Activated gamma-delta T cell (primary cell): ENCODE measurements around the gene ZFY.

Experiments used
- DNase-seq: peaks from one replicate; lab custom pipeline; 2025; lab: John Stamatoyannopoulos, UW
- total RNA-seq, 2 donors: gene quantifications; one replicate each; lab custom pipeline; 2026; lab: John Stamatoyannopoulos, UW

ZFY gene
- 0 to 68.8 reads per million in 2 donors for total RNA-seq

DNA sequence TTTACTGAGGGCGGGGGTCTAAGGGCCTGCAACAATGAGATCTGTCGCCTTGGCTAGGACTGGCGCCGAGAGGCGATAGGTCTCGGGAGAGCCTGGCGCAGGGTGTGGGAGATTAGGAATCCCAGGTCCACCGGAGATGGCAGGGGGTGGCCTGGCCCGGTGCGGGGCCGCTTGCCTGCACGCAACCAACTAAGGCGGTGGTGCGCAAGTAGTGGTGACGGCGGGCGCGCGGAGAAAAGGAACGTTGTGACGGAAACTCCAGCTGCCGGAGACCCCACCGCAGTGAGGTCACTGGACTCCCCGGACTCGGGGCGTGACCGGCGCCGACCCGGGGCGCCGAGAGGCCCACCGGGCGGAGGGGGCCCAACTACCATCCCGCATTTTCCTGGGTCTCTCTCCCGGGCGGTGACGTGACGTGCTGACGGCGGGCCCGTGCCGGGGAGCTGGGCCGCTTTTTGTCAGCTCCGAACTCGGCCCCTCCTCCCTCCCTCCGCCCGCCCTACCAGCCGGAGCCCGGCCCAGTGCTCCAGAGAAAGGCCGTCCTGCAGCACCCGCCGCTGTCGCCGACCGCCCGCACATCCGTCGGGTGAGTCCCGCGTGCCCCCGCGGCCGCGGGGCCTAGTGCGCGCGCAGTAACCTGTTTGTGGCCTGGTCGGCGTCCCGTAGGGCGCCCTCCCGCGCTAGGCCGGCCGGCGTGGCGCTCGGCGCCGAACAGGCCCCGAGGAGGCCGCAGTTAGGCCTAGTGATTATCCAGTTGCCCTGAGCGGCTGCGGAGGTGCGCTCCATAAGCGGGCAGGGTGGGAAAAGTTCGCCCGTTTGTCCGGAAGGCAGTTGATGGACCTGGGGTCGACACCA, at the start of gene ZFY:
TSS of gene ZFY (plus strand) at position 521 of the 855 bp plus-strand sequence. CDS start 18,556 bp downstream, outside the sequence.
- no peak for DNase-seq

DNA sequence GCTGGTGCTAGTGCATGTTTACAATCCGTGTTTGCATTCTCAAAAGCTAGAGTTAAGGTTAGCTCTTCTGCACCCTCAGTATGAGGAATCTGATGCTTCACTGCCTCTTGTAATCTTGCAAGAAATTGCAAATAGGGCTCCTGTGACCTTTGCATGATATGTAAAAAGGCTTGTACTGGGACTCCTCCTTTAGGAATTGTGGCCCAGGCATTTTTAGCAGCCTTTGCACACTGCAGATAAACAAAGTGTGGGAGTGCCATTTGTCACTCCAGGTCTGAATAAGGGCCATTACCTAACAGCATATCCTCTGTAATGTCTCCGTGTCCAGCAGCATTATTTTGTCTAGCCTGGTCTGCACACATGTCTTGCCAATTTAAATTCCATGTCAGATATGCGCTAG, 49.3 kb upstream of the ZFY start:
- no peak for DNase-seq

DNA sequence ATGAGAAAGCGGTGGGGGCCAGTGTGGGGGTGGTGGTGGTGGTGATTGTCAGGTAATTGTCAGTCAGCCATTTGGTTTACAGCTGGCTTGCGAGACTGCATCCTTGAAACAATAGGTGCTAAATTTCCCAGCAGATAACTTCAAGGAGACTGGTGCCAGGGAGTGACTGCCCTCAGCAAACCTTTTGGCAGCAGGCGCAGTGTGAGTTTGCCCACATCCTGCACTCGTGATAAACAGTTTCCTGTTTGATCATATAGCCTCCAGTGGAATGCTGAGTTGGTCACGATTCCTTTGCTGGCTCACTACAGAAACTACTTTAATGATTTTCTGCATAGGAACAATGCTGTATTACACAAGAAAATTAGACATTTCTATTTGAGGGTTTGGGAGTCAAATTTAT, 47.8 kb upstream of the ZFY start:
- DNase-seq = no peak

DNA sequence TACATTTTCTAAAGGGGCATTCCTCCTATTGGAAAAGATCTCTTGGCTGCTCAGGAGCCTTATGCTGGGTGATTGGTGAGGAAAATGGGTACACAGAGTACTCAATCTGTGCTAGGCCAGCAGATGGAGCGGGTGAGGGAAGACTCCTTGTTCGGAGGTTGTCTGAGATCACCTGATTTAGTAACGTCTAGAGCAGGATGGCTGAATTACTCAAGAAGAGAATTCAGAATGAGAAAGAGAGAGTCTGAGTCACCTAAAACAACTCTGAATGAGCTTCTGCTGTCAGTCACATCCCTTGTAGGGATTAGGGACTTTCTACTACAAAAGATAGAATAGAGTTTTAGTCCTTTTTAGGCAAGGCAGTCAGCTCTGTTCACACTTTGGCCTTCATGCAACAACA, 47.2 kb upstream of the ZFY start:
- DNase-seq = no peak

DNA sequence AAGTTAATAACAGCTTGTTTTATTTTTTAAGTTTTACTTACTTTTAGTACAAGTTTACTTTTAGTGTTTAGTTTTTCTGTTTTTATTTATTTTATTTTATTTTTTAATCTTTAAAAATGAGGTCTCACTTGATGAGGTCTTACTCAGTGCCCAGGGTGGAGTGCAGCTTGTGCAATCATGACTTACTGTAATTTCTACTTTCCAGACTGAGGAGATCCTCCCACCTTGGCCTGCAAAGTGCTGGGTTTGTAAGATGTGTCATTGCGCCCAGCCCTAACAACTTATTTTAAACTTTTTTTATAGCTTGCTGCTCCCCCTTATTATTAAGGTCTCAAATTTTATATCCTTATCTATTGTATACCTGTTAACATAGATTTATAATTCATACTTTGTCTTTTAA, 41.7 kb upstream of the ZFY start:
- no peak for DNase-seq

DNA sequence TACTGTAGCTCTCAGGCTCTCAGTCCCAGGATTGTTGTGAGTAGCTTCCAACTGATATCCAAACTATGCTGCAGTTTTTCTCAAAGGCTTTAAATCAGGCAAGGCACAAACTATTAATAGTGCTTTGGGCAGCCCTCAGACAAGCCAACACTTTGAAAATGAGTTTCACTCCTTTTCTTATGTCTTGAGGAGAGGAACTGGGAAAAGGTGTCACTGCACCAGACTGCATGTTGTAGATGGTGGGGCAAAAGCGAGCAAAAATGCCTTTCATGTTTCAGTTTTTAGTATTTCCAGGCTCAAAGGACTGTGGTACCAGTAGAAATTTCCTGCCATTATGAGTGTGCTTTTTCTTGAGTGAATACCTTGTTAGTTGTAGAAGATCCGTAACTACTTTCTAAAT, 39.1 kb upstream of the ZFY start:
- no peak for DNase-seq

DNA sequence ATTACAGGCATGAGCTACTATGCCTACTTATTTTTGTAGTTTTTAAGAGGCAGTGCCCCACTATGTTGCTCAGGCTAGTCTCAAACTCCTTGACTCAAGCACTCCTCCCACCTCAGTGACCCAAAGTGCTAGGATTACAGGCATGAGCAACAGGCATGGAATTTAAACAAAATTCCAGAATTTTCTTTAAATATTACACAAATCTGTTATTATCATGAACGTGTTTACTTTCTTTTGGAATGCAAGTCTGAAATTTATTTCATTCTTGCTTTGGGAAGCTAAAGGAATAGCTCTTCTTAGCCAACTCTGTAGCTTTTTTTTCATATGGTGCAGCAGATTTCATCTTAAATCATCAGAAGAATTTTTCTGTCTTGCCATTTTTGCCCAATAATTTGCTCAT, 27.8 kb upstream of the ZFY start:
- no peak for DNase-seq

DNA sequence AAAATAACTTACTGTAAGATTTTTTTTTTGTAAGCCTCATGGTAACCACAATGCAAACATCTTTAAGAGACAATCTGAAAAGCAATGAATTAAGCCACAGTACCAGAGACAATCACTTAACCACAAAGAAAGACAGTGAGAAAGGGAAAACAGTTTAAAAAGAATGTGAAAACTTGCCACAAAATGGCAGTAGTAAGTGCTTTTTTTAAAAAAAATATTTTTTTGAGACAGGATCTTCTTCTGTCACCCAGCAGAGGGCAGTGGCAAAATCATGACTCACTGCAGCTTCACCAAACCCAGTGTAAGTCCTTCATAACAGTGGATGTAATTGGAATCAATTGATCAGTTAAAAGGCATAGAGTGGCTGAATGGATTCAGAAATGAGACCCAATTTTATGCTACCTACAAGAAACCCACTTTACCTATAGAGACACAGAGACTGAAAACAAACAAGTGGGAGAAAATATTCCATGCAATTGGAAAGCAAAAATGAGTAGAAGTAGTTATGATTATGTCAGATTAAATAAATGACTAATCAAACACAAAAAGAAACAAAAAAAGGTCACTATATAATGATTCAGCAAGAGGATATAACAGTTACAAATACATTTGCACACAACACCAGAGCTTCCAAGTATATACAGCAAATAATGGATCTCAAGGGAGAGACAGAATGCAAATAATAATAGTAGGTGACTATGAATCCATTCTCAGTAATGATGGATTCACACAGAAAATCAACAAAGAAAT, 21.9 kb upstream of the ZFY start:
- no peak for DNase-seq

DNA sequence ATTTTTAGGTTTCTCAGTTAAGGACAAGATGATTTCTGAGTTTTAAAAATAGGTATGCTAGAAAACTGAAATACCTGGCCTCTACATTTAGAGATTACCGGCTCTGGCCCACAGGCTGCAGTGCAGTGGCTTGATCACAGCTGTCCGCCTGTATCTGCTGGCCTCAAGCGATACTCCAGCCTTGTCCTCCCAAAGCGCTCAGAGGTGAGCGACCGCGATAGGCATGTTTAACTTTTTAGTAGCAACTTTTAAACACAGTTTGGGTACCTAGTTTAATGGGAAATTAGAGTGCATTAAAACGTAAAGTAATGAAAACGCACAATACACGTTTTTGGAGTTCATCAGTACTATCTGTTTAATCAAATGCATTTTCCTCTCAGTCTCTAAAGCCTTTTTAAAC, 1.1 kb upstream of the ZFY start:
- DNase-seq = no peak

DNA sequence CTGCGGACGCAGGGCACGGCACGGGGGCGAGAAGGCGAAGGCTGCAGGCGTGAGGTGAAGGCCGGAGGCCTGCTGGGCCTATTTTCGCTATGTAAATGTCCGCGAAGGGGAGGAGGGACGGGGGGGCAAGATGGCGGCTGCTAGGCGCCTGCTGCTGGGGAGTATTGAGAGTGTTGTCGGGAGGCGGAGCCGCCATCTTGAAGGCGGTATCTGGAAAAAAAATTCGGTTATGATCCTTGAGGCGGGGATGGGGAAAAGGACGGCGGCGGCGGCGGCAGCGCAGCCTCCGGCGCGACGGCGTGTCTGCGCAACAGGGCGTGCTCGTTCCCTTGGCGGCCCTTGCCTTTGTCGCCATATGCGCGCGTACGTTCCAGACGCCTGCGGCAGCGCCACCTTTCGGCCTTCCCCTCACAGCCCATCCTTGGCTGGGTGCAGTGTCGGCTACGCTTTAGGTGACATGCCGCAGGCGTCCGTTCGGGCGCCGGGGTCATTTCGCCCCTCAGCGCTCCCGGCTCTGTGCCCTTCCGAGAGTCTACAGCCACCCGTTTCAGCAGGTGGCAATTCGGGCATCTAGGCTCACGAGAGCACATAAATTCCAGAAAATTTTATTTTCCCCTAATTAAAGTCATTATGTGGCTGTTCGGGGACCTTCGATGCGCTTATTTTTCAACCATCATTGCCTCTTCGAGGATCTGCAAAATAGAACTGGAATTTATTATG, 695 bp downstream of the ZFY start:
- no peak for DNase-seq

DNA sequence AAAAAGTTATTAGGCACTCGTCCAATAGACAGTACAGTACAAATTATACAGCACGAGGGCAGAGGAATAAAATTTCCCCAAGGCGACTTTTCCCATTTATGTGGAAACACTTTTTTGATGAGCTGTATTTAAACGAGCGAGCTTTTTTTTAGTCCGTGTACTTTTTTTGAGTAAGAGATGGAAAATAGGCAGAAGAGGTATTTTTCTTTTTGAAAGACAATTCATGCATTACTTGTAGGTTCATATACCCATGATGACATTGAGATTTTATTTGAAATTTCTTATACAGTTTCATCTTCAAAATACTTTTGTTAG, 1.2 kb downstream of the ZFY start:
- DNase-seq = no peak

DNA sequence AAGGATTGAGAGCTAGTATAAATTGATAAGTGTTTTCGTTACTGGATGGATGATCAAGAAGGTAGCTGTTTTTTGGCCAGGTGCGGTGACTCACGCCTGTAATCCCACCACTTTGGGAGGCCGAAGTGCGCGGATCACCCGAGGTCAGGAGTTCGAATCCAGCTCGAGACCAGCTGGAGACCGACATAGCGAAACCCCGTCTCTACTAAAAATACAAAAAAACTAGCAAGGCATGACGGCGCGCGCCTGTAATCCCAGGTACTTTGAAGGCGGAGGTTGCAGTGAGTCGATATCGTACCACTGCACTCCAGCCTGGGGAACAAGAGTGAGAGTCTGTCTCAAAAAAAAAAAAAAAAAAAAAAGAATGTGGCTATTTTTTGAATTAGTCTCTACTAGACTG, 2.0 kb downstream of the ZFY start:
- no peak for DNase-seq

DNA sequence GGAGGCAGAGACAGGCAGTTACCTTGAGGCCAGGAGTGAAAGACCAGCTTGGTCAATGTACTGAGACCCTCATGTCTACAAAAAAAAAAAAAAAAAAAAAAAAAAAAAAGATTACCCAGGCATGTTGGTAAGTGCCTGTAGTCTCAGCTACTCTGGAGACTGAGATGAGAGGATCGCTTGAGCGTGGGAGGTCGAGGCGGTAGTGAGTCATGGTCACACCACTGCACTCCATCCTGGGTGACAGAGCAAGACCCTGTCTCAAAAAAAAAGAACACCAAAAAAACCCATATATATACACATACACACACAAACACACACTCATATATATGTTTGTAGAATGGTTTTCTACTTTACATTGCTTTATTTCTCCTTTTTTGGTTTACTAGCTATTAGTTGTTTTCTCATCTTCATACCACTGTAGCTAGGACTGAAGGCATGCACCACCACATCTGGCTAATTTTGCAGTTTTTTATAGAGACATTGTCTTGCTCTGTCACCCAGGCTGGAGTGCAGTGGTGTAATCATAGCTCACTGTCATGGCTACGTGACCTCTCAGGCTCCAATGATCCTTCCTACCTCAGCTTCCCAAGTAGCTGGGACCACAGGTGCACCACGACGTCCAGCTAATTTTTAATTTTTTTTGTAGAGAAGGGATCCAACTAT, 14.5 kb downstream of the ZFY start:
- no peak for DNase-seq

DNA sequence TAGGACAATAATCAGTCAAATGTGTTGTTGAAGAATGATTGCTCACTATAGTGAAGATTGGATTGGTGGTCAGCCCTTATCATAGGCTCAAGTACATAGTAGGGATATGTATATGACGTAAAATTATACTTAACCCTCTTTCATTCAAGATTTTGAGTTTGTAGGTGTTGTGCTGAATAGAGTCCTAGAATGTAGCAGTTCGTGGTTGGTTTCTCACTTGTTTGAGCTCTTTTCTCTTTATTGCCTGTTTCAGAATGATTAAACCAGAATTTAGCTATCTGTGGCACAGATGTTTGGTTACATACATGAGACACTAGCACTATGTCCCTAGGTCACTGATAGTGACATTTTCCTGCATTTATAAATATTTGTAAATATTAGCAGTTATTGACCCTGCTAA, 15.5 kb downstream of the ZFY start:
- DNase-seq = no peak

DNA sequence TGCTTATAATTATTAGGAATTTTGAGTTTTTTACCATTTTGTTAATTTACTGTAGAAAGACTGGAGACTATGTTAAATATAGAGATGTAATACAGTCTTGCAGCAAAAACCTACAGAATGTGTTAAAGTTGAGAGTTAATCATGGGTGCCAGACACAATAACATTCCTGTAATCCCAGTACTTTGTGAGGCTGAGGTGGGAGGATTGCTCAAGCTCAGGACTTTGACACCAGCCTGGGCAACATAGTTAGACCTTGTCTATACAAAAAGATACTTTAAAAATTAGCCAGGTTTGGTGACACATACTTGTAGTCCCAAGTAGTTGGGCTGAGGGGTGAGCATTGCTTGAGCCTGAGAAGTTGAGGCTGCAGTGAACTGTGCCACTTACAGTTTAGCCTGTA, 17.7 kb downstream of the ZFY start:
- no peak for DNase-seq

DNA sequence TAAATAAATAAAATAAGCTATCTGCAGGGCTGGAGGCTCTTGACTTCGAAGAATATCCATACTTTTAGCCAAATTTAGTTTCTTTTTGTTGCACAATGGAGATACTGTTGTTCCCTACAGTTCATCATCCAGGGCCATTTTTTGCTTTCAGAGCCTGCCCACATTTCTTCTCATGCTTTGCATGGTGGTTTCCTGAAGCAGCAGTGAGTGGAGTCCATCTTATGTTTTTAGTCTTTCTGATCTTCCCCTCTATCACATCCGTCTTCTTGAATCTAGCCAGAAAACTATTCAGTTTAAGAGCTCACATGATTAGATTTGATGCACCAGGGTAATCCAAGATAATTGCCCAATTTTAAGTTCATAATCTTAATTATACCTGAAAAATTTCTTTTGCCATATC, 19.6 kb downstream of the ZFY start:
- DNase-seq = no peak

DNA sequence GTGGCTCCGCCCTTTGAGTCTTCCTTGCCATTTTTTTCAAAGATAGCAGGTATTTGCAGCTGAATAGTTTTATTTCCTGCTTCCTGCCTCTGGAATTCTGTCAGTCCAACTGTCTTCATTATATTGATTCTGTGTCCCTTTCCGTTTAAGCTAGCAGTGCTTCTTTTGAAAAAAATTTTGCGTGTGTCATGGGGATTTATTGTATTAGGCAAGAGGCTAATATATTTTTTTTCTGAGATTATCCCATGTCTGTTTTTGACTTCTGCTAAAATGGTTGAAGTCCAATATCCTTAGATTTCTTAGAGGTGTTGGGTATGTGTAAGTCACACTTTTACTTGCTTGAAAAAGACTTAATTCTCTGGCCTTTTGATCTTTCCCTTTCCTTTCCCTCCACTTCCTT, 20.4 kb downstream of the ZFY start:
- DNase-seq = no peak

DNA sequence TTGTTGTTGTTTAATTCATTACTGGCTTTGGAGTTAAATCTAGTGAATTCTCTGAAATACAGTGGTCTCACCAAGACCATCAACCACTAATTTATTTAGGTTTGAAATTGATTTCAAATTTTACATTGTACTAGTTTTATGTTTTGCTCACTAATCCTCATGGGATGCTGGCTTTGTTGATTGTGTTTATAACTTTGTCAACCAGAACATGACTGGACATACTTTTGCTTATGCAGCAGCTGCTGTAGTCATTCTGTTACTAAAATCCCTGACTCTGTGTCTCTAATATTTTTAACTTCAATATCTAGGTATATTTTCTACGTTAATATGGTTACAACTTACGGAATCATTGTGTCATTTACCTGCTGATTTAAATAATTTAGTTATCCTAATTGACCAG, 26.9 kb downstream of the ZFY start:
- DNase-seq = no peak

DNA sequence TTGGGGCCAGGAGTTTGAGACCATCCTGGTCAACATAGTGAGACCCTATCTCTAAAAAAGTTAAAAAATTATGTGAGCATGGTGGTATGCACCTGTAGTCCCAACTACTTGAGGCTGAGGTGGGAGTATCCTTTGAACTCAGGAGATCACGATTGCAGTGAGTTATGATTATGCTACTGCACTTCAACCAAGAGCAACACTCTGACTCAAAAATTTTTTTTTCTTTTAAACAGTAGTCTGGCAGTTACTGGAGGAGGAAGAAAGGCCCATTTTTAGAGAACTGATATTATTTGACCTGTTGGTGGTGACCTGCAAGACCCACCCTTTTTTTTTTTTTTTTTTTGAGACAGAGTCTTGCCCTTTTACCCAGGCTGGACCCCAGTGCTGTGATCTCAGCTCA, 29.6 kb downstream of the ZFY start:
- DNase-seq = no peak

DNA sequence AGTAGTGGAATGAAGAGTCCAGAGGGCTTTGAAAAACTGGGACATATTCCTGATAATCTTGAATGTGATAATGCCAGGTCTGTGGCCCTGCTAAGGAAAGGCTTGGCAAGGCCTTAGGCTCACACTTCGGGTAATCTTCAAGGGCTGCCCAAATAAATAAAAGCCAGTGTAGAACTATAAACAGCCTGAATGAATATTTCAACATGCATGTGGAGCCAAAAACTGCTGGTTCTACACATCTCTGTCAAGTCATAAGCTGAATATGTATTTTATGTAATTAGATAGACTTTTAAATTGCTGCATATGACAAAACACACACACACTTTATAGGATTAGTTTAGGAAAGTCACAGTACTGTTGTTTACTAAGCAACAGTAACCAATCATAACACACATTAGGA, 30.4 kb downstream of the ZFY start:
- no peak for DNase-seq

DNA sequence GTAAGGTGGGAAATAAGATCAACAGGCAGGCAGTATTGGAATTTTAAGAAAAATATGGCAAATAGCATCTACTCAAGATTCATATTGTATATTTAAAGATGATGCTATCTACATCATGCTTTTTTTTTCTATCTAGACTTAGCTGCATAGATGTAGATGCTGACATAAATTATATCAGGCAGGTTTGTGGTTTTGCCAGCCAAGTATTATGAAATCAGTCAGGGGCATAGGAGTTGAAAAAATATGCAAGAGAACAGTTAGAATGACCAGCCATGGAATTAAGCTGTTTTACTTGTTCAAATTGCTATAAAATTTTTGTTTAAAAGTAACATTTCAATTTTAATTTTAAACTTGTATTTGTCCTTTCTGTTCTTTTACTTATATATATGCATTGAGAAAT, 34.4 kb downstream of the ZFY start:
- DNase-seq = no peak

DNA sequence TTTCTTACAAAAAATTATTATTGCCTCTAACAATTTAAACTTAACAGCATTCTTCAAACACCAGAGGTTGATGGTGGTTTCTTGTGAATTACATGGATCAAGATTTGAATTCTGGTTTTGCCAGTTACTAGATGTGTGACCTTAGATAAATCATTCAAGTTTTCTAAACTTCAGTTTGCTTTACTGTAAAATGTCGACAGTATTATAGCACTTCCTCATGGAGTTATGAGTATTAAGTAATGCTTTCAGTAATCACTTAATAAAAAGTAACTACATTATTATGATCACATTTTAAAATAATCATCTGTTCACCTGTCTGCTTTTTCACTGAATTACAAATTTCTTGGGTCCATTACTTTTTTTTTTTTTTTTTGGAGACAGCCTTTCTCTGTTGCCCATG, 37.5 kb downstream of the ZFY start:
- DNase-seq = no peak
